Type B pancreatic cell (in vitro differentiated cells): ENCODE data around the gene MCF2L. TPM values are rescaled to one million over a fixed set of nuclear protein-coding genes. Genes with fewer than 3 reads are reported as not detected.

Experiments
- DNase-seq: peaks from one replicate; pipeline ENCODE4 v3.0.0; 2021; ENCODE audit warnings: mixed read lengths; ENCODE audit not compliant: unreplicated experiment; ENCODE audit errors: extremely low spot score
- H3K27ac Mint-ChIP-seq: 2 replicates; pipeline ENCODE4 v1.8.0; 2021; ENCODE audit warnings: mild to moderate bottlenecking, mixed read lengths
- H3K27me3 Mint-ChIP-seq: 2 replicates; pipeline ENCODE4 v1.8.0; 2021; ENCODE audit warnings: mixed read lengths
- H3K36me3 Mint-ChIP-seq: 2 replicates; pipeline ENCODE4 v1.8.0; 2021; ENCODE audit warnings: mixed read lengths
- H3K4me1 Mint-ChIP-seq: one replicate; pipeline ENCODE4 v1.8.0; 2021; ENCODE audit warnings: mixed read lengths; ENCODE audit not compliant: unreplicated experiment
- H3K4me3 Mint-ChIP-seq: 2 replicates; pipeline ENCODE4 v1.8.0; 2021; ENCODE audit warnings: mild to moderate bottlenecking, mixed read lengths
- H3K9me3 Mint-ChIP-seq: 2 replicates; pipeline ENCODE4 v1.8.0; 2021; ENCODE audit warnings: mixed read lengths
- CTCF ChIP-seq: fragments of 200-600 bp; sonication (generic); conservative IDR thresholded peaks from 2 replicates; pipeline ENCODE4 v1.5.0; 2021; ENCODE audit warnings: antibody characterized with exemption, mild to moderate bottlenecking
- total RNA-seq: library from RNA; stranded (reverse); gene quantifications from 2 replicates; pipeline ENCODE4 v1.2.1, GENCODE V29; 2021; ENCODE audit warnings: low replicate concordance

The MCF2L gene
- total RNA-seq, 1 donor from 2014 or later = 46.9 TPM

GRCh38 chr13:112932971-112933370, 36.0 kb upstream of the MCF2L start:
- no peak overlapping the region for H3K27ac Mint-ChIP-seq
- no peaks in the 10 kb centered on the region for H3K36me3 Mint-ChIP-seq
- no peaks in the 10 kb centered on the region for H3K9me3 Mint-ChIP-seq
- H3K4me1 Mint-ChIP-seq = peaks cover 26% of the 10 kb centered on the region
- no peak for TF ChIP-seq CTCF
- no peak for DNase-seq
- no peak overlapping the region for H3K4me3 Mint-ChIP-seq
- H3K27me3 Mint-ChIP-seq = no peaks in the 10 kb centered on the region

DNA sequence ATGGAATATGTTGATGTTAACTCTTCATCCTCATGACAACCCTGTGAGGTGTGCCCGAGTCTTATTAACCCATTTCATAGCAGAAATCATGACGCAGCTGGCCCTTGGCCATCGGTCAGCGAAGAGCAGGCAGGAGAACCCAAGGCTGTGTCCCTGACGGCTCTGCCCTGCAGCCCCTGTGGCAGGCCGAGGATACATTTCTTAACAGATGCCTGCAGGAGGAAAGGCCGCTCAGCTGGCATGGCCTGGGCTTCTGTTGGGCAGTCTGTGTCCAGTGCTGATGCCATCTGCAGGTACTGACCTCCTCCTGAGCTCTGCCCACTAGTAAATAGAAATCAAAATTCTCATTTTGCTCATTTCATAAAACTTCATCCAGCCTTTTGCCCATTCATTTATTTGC, 35.4 kb upstream of the MCF2L start:
- no peak overlapping the region for H3K27ac Mint-ChIP-seq
- H3K4me1 Mint-ChIP-seq = peaks cover 20% of the 10 kb centered on the region
- no peaks in the 10 kb centered on the region for H3K9me3 Mint-ChIP-seq
- no peak for TF ChIP-seq CTCF
- no peak for DNase-seq
- no peaks in the 10 kb centered on the region for H3K36me3 Mint-ChIP-seq
- H3K4me3 Mint-ChIP-seq = no peak overlapping the region
- no peaks in the 10 kb centered on the region for H3K27me3 Mint-ChIP-seq

GRCh38 chr13:112934078-112934477, 34.9 kb upstream of the MCF2L start:
- TF ChIP-seq CTCF = no peak
- no peak overlapping the region for H3K27ac Mint-ChIP-seq
- H3K4me1 Mint-ChIP-seq = peaks cover 16% of the 10 kb centered on the region
- H3K9me3 Mint-ChIP-seq = no peaks in the 10 kb centered on the region
- DNase-seq = no peak
- H3K36me3 Mint-ChIP-seq = no peaks in the 10 kb centered on the region
- H3K27me3 Mint-ChIP-seq = no peaks in the 10 kb centered on the region
- H3K4me3 Mint-ChIP-seq = no peak overlapping the region

- TF ChIP-seq CTCF = no peak
- Mint-ChIP-seq H3K4me1 (peaks cover 9% of the 10 kb centered on the region), H3K4me3 (no peak overlapping the region), H3K36me3 (no peaks in the 10 kb centered on the region), H3K27me3 (peaks cover 3% of the 10 kb centered on the region), H3K9me3 (no peaks in the 10 kb centered on the region), H3K27ac (no peak overlapping the region)
- no peak for DNase-seq
Measured at GRCh38 chr13:112938680-112939079, 30.3 kb upstream of the MCF2L start.

DNA sequence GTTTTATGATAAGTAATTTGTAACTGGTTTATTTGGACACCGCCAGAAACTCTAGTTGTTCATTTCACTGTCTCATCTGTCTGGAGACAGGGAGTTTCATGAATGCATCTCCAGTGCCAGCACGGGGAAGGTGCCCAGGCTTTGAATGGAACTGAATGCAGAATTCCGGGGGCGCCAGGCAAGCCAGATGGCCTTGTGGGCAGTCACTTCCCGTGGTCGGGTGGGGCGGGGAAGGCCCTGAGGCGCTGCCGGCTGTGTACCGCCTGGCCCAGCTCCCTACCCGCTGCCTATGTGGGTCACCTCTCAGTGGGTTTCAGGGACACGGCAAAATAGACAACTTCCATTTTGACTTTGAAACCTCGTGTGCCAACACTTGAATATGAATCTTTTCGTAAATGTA, 28.8 kb upstream of the MCF2L start:
- DNase-seq = peak; percentile 62
- H3K27me3 Mint-ChIP-seq = peaks cover 3% of the 10 kb centered on the region
- no peak overlapping the region for H3K4me3 Mint-ChIP-seq
- no peak for TF ChIP-seq CTCF
- no peak overlapping the region for H3K27ac Mint-ChIP-seq
- H3K36me3 Mint-ChIP-seq = no peaks in the 10 kb centered on the region
- peaks cover 9% of the 10 kb centered on the region for H3K4me1 Mint-ChIP-seq
- H3K9me3 Mint-ChIP-seq = no peaks in the 10 kb centered on the region

DNA sequence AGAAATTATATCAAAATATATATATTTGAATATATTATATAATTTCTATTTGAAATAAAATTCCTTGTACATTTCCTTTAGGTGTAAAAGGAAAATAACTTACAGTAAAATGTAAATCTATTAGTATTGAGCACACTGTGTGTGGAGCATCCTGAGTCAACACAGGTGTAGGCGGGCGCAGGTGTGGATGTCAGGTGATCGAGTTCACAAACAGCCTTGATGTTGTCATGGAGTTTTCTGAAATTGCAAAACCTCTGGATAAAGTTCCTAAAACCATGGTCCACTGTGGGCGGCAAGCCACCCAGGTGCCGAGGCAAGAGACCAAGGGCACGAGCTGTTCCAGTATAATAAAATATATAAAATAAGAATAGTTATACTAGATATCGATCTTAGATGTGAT, 27.7 kb upstream of the MCF2L start:
- peak; percentile 43 for DNase-seq
- no peaks in the 10 kb centered on the region for H3K36me3 Mint-ChIP-seq
- no peak for TF ChIP-seq CTCF
- H3K4me1 Mint-ChIP-seq = peaks cover 14% of the 10 kb centered on the region
- no peaks in the 10 kb centered on the region for H3K9me3 Mint-ChIP-seq
- H3K27ac Mint-ChIP-seq = no peak overlapping the region
- peaks cover 6% of the 10 kb centered on the region for H3K27me3 Mint-ChIP-seq
- H3K4me3 Mint-ChIP-seq = no peak overlapping the region
